GM10248 (cell line): ENCODE results near the gene P2RY2.

Experiments
- CTCF ChIA-PET: fragments of 300-600 bp; sonication (Branson Sonifier 250); formaldehyde crosslinking; extraction: SDS; loops from one replicate; lab custom pipeline; 2021; ENCODE audit warnings: antibody characterized with exemption; lab: Yijun Ruan, JAX
- POLR2A ChIA-PET: fragments of 350-650 bp; sonication (Branson Sonifier 250); formaldehyde crosslinking; extraction: SDS; loops from one replicate; lab custom pipeline; 2020; ENCODE audit warnings: antibody characterized with exemption; lab: Yijun Ruan, JAX
- DNase-seq: peaks from one replicate; pipeline ENCODE4 v3.0.0; 2012; ENCODE audit errors: extremely low spot score
- CTCF ChIP-seq: IDR thresholded peaks from 2 replicates; pipeline ENCODE4 v1.5.1; 2012; ENCODE audit warnings: mild to moderate bottlenecking, low read depth; ENCODE audit errors: extremely low read depth, missing control alignments, control extremely low read depth

The P2RY2 gene

GRCh38 chr11:73233211-73233610, 15.1 kb downstream of the P2RY2 start:
- TF ChIP-seq CTCF = no peak
- ChIA-PET CTCF (interaction anchor here (0.9 to 6.6 kb wide), 7 partner anchors 11 to 102 kb away, joined by 3 to 90 read pairs (median 4); no protein-coding TSS in a partner anchor), POLR2A (no interaction called here)
- DNase-seq = no peak

GRCh38 chr11:73233692-73234470, 15.8 kb downstream of the P2RY2 start:
- ChIA-PET POLR2A (no interaction called here), CTCF (interaction anchor here (0.9 to 6.6 kb wide), 7 partner anchors 10 to 102 kb away, joined by 3 to 90 read pairs (median 4); no protein-coding TSS in a partner anchor)
- no peak for DNase-seq
- TF ChIP-seq CTCF = no peak

- DNase-seq = no peak
- ChIA-PET POLR2A (no interaction called here), CTCF (interaction anchor here (1.0 to 6.6 kb wide), 11 partner anchors 9 to 512 kb away, joined by 3 to 90 read pairs (median 11); no protein-coding TSS in a partner anchor)
- no peak for TF ChIP-seq CTCF
Observed at GRCh38 chr11:73234471-73235181, 16.5 kb downstream of the P2RY2 start.

- DNase-seq = no peak
- TF ChIP-seq CTCF = no peak
- ChIA-PET CTCF (interaction anchor here (0.7 to 6.6 kb wide), 23 partner anchors 8 to 567 kb away, joined by 3 to 90 read pairs (median 4); no protein-coding TSS in a partner anchor), POLR2A (interaction anchor here (0.6 kb wide), 1 partner anchor 526 kb away, joined by 3 read pairs; no protein-coding TSS in a partner anchor)
Observed at GRCh38 chr11:73235236-73235786, 17.2 kb downstream of the P2RY2 start.

- no peak for TF ChIP-seq CTCF
- CTCF ChIA-PET = interaction anchor here (0.8 to 6.6 kb wide), 45 partner anchors 7 to 628 kb away, joined by 3 to 90 read pairs (median 4); partner anchors contain the start of genes FCHSD2 and STARD10
- POLR2A ChIA-PET = no interaction called here
- no peak for DNase-seq
Observed at GRCh38 chr11:73236205-73236765, 18.2 kb downstream of the P2RY2 start.
